GM19099 (cell line): ENCODE measurements around the gene TMEM86B.

ENCODE experiments used
- POLR2A ChIP-seq: IDR thresholded peaks from 3 replicates; pipeline ENCODE4 v1.6.1; 2011; ENCODE audit warnings: low read depth; ENCODE audit not compliant: insufficient read length; ENCODE audit errors: extremely low read depth

Gene TMEM86B

DNA sequence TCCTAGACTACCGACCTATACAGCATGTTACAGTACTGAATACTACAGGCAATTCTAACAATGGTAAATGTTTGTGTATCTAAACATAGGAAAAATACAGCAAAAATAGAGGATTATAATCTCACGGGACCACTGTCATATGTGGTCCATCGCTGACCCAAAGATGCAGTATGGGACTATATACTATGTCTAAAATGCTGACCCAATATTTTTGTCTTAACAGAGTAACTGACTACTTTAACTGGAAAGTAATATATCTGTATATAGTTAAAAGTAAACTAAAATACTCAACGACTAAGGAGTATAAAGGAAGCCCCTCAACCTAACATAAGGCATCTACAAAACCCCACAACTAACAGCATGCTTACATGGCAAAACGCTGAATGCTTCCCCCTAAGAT is 4.4 kb upstream of the TMEM86B start:
- no peak for TF ChIP-seq POLR2A

DNA sequence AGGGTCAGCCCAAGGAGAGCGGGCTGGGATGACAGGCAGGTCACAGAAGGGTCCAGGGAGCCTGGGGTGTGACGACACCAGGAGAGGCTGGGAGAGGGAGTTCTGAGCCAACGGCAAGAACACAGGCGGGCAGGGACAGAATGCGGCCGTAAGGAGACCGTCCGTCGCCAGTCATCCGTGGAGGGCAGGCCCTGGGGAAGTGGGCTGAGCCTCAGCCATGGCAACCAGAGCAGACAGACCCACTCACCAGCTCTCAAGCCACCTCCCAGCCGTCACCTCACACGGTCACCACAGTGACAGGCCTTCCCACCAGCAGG is 3.7 kb upstream of the TMEM86B start:
- no peak for TF ChIP-seq POLR2A

DNA sequence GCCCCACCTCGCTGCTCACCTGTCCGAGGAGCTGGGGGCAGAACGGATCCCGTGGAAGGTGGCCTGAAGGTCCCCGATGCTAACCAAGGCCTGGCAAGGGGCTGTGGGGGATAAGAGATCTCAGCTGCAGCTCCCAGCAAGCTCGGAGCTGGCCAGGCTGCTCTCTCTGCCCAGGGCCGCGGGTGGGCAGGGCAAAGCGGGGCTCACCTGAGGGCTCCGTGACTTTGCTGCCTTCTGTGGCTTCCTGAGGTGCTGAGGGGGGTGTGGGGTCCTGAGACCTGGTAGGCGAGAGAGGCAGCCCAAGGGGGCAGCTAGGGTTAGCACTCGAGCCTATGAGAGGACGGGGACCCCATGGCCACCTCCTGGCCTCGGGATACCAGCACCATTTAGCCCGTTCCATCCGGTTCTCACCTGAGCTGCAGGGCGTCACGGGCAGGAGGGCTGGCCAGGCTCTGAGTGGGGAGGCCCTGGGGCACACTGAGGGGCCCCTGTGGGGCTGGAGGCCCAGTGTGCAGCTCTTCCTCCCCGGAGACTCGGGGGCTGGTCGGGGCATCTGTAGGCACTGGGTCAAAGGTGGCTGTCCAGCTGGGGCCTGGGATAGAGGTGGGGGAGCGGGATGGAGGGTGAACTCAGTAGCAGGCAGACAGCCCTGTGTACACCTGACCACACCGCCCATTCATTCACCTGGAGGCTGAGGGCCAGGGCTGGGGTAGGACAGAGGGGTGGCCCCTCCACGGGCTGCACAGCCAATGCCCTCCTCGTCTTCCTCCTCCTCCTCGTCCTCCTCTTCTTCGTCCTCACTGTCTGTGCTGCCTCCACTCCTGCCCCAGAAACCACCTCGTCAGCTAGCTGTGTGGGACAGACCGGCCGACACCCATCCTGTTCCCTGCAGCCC is 3.1 kb upstream of the TMEM86B start:
- no peak for TF ChIP-seq POLR2A

DNA sequence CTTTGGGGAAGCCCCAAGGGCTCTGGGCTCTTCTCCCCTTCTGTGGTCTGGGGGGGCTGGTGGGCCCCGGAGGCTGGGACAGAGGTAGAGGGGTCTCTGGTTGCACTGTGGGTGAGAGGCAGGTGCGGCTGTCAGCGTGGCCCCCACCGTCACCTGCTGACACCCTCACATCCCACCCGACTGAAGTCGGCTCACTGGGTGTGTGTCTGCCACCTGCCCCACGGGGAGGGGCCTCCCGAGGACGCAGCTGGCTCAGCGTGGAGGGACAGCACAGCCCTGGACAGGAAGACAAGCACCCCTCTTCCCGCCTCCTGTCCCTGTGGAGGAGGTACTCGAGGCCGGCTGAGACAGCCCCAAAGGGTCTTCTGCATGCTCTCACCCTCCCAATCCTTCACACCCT is 2.2 kb upstream of the TMEM86B start:
- TF ChIP-seq POLR2A = no peak

DNA sequence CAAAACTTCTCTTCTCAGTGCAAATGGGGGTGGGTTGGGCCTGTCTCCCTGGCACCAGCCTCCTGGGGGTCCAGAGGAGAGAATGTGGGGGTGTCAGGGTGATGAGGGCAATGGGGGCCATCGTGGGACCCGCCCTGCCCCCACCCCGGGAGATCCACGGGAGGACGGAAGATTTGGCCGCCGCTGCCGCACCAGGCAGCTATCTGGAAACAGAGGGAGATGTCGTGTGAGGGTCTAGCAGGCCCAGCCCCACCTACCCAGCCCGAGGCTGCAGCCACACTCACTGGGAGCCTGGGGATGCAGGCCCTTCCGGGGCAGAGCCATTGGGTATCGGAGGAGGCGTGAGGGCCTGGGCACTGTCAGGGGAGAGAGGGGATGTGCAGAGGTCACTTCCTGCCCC is 1.8 kb upstream of the TMEM86B start:
- TF ChIP-seq POLR2A = no peak

DNA sequence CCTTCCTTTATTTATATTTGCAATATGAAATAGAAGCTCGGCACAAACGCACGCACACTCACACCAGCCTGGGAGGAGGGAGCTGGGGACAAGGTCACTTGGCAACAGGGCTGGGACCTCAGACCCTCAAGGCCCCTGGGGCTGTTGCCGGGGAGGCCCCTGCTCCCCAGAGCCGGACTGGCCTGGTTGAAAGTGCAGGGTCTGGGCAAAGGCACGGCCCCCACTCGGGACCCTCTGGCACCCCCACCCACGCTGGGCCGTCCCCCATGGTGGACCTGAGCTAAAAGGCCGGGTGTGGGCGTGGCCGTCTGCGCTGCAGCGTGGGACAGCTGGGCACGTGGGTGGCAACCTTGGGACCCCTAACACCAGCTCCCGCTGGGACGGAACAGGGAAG is 1.2 kb upstream of the TMEM86B start:
- no peak for TF ChIP-seq POLR2A

DNA sequence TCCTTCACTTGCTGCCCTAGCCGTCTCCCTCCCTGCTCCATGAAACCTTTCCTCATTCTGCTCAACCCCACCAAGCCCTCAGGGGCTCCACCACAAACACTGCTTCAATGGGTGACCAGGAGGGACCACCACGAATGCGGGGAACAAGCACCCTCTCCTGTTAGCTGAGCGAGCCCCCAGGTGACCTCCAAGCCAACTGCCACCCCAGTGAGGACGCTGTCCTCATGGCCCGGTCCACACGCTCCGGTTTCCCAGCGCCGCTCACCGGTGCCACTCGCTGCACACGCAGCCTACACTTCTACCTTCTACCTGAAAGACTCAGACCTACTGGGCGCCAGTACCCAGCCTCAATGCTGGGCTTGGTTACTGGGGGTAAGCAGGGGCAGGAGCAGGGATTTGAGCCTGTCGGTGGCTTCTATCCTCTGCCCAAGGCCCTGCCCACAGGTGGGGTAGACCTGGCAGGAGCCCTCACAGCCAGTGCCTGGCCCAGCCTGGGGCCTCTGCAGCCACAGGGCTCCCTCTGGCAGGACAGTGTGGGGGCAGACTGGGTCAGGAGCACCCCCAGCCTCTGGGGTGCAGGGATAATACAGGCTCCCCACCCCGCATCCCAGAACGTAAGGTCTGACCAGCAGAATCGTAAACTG is 704 bp upstream of the TMEM86B start:
- TF ChIP-seq POLR2A = no peak

DNA sequence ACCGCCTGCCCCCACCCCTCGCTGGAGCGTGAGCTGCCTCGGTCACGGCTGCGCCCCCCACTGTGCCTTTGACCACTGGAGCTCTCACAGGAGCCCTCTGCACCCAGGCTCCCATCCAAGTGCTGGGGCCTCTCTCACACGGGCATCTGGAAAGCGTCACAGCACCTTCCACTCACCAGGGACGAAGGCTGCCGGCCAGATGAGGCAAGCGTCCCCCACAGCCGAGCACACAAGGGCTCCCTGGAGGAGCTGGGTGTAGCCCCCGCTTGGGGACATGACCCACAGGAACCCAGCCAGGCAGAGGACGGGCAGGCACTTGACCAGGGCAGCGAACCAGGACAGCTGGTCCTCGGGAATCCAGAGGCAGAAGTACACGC is 560 bp downstream of the TMEM86B start:
- no peak for TF ChIP-seq POLR2A

DNA sequence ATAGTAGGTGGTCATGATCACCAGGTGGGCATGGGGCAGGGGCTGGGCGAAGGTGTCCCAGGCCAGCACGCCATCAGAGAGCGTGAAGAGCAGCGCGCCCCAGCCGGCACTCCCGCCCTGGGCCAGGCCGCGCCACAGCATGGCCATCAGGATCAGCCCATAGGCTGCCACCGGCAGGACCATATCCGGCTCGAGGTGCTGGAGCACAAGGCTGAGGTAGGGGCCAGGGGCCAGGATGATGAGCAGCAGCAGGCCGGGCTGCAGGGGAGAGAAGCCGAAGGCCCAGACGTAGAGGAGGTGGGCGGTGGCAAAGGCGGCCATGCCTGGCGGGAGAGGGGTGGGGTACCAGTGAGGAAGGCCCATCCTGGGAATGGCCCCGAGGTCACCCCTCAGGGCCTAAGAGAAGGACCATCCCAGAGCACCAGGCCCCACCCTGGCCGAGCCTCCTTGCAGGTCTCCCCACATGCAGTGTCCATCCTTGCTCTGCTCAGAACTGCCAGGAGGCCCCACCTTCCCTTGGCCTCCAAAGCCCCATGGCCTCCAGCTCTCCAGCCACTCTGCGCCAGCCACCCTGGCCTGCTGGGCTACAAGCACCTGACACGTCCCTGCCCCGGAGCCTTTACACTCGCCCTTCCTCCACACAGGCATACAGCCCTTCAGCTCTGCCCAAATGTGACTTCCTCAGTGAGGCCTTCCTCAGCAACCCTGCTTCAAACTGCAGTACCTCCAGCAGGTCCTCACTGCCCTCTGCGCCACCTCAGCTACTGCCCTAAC is 1.1 kb downstream of the TMEM86B start:
- no peak for TF ChIP-seq POLR2A

DNA sequence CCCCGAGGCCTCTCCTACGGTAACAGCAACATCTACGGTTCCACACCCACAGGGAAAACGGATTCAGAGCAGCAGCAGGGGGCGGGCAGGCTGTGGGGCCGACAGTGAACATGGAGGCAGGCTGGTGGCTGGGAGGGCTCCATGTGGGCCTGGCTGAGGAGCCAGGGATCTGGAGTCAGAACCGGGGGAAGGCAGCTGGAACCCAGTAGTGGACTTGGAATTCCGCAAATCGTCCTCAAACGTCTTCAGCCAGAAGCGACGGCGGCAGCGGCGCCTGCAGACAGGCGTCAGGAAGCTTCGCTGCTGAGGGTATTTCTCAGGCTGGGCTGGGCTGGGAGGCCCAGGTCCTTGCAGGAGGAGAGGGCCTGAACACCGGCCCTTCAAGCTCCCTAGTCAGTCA is 1.8 kb downstream of the TMEM86B start:
- TF ChIP-seq POLR2A = no peak

DNA sequence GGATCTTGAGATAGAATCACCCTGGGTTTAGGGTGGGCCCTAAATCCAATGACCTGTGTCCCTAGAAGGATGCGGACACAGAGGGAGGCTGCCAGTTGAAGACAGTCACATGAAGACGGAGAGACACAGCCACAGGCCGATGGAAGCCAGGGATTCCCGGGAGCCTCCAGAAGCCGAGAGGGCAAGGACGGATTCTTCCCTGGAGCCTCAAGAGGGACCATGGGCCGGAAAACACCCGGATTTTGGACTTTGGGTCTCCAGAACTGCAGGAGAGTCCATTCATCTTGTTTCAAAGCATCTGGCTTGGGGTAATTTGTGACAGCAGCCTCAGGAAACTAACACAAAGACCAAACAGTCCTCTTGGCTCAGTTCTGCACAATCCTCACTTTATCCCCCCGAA is 2.3 kb downstream of the TMEM86B start:
- TF ChIP-seq POLR2A = no peak

DNA sequence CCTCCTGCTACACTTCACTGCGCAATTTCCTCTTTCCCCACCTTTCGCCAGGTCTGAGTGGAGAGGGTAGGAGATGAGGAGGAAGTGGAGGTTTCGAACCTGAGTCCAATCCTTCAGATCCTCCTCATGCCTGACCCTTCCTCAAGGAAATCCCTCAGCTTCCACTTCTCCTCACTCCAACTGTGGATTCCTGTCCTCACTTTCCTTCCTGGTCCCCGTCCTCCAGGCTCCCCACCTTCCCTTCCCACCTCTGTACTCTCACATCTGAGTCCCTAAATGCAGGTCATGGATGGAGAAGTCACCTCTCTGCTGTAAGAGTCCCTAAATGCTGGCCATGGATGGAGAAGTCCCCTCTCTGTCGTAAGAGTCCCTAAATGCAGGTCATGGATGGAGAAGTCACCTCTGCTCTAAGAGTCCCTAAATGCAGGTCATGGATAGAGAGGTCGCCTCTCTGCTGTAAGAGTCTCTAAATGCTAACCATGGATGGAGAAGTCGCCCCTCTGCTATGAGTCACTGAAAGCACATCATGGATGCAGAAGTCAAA is 3.1 kb downstream of the TMEM86B start:
- TF ChIP-seq POLR2A = no peak

DNA sequence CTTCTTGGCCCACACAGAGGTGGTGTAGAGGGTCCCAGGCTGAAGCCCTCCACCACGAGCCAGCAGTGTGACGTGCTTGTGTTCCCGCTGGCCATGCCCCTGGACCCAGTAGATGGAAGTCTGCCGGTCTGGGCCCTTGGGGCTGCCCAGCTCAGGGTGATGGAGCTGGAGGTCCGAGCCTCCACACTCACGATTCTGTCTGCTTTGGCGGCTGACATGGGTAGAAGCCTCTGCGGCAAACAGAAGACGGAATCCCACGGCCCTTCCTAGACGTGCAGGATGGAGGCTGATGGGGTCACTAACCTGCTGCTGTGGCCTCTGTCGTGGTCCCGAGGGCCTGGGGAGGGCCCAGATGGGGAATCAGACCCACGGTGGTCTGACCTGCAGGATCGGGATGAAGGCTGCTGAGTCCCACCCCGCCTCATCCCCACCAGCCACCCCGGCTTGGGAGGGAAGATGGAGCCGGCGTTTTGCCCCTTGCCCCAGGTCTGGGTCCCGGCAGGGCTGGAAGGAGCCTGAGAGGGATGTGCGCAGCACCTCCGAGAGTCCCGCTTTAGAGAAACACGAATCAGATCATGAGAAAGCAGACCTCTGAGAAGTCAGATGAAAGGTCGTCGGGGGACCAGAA is 4.4 kb downstream of the TMEM86B start:
- no peak for TF ChIP-seq POLR2A

DNA sequence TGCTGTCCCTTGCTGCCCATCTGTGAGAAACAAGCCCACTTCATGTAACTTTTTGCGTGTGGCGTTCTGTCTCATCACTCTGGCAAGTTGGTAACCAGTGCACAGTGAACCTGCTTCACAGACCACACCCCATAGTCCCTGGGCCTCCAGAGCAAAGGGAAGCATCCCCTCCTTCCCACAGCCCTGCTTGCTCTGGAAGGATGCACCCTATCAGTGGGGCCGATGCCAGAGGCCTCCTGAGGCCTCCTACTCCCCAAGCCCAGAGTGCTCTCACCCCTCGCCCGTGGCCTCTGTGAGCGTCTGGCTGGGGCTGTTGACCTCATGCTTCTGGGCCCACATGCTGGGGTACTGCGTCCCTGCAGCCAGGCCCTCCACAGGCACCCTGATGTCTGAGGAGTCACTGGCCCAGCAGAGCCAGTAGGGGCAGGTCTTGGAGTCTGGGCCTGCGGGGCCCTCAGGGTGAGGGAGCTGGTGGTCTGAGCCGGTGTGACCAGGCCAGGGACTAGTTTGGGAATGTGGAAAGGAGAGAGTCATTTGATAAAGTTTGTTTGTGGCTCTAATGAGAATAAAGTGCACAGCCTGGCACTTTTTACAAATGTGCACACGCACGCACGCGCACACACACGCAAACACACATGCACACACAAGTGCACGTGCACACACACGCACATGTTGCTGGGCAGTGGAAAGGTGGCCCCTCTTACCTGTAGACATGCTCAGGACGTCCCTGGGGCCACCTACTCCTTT is 5.1 kb downstream of the TMEM86B start:
- no peak for TF ChIP-seq POLR2A
